A673 (cell line): ENCODE data around the gene STK17A.

Source experiments
- CTCF ChIP-seq: fragments of 300-800, 200-600 bp; sonication (generic); conservative IDR thresholded peaks from 2 replicates; pipeline ENCODE4 v1.5.1; 2017; ENCODE audit warnings: low read depth, mild to moderate bottlenecking, antibody characterized with exemption, low read length, moderate library complexity, mixed read lengths
- EZH2 ChIP-seq: fragments of 200-600 bp; sonication (generic); IDR thresholded peaks from 2 replicates; pipeline ENCODE4 v1.6.1; 2017; ENCODE audit warnings: borderline replicate concordance, low read depth, mild to moderate bottlenecking, mixed read lengths, antibody characterized with exemption, low read length; ENCODE audit not compliant: poor library complexity, severe bottlenecking

GRCh38 chr7:43646603-43647338 is 63.9 kb downstream of the STK17A start:
- no peak for TF ChIP-seq EZH2
- no peak for TF ChIP-seq CTCF
